HepG2 (cell line): ENCODE results near the gene LRRC8D. TPM values are rescaled to one million over a fixed set of nuclear protein-coding genes. Genes with fewer than 3 reads are reported as not detected.

Experiments used
- ATAC-seq: fragments of 200-7000 bp; cut with Tn5 transposase; 3 replicates; pipeline ENCODE4 v1.9.1; 2020; ENCODE audit warnings: mild to moderate bottlenecking, moderate library complexity
- BruUV-seq: library from RNA; stranded (reverse); fragments of 400-500 nt; replicated peaks from 2 replicates; lab custom pipeline; 2021; lab: Mats Ljungman, UMichigan
- CTCF ChIA-PET: fragments of 300-600 bp; formaldehyde crosslinking; extraction: SDS; loops from one replicate; lab custom pipeline; 2021; ENCODE audit warnings: low total read pairs, inconsistent platforms, low intra/inter-chr PET ratio; lab: Yijun Ruan, JAX
- POLR2A ChIA-PET: fragments of 350-600 bp; sonication (Branson Sonifier 250); formaldehyde crosslinking; loops from one replicate; lab custom pipeline; 2020; ENCODE audit warnings: antibody characterized with exemption, inconsistent platforms; lab: Yijun Ruan, JAX
- DNase-seq: peaks from one replicate; pipeline ENCODE4 v3.0.0-alpha.2; 2015; ENCODE audit warnings: low spot score
- FAIRE-seq: peaks from 3 replicates; lab custom pipeline; 2011; peaks lifted over from hg19 to GRCh38; lab: Jason Lieb, UNC
- H2AFZ ChIP-seq: one replicate; pipeline ENCODE4 v1.6.1; 2011; ENCODE audit warnings: low read length, inconsistent platforms
- H3K27ac ChIP-seq: fragments of 300-600 bp; 3 replicates; pipeline ENCODE4 v1.8.0; 2011; ENCODE audit warnings: mixed run types, mild to moderate bottlenecking, mixed read lengths, low read length, inconsistent platforms; ENCODE audit not compliant: insufficient read depth; ENCODE audit errors: extremely low read length
- H3K27me3 ChIP-seq, 2 experiments: fragments of 200-600 bp in 1 of 2; 2 replicates in 1 of 2; 3 replicates in 1 of 2; pipeline versions ENCODE4 v1.6.0 to v1.8.0; 2011; ENCODE audit warnings: low read length in 2 of 2, mild to moderate bottlenecking in 2 of 2, moderate library complexity in 2 of 2, inconsistent platforms in 1 of 2; ENCODE audit not compliant: insufficient read depth in 2 of 2, control insufficient read depth in 1 of 2
- H3K36me3 ChIP-seq, 2 experiments: fragments of 200-600 bp in 1 of 2; replicated peaks in 1 of 2; 2 replicates in 1 of 2; 3 replicates in 1 of 2; pipeline versions ENCODE4 v1.5.1 to v1.8.0; 2011; ENCODE audit warnings: low read length in 2 of 2, inconsistent platforms in 1 of 2; ENCODE audit not compliant: insufficient read depth in 2 of 2, control insufficient read depth in 1 of 2
- H3K4me1 ChIP-seq: 2 replicates; pipeline ENCODE4 v1.5.1; 2012; ENCODE audit warnings: low read length, inconsistent platforms; ENCODE audit not compliant: insufficient read depth
- H3K4me2 ChIP-seq: 2 replicates; pipeline ENCODE4 v1.6.0; 2011; ENCODE audit warnings: low read depth, low read length, inconsistent platforms
- H3K4me3 ChIP-seq, 3 experiments: fragments of 200-600 bp in 1 of 3; sonication (generic), shearing (Covaris generic) in 1 of 3; replicated peaks in 1 of 3; 2 replicates each; pipeline ENCODE4 v1.5.1; 2011 to 2016; ENCODE audit warnings: low read length in 3 of 3, inconsistent platforms in 2 of 3, low read depth in 2 of 3, mild to moderate bottlenecking in 2 of 3, control low read depth in 1 of 3, mixed read lengths in 1 of 3; ENCODE audit not compliant: insufficient read depth in 1 of 3
- H3K79me2 ChIP-seq: one replicate; pipeline ENCODE4 v1.6.1; 2011; ENCODE audit warnings: low read length, inconsistent platforms; ENCODE audit not compliant: insufficient read depth
- H3K9ac ChIP-seq: 2 replicates; pipeline ENCODE4 v1.6.0; 2011; ENCODE audit warnings: mild to moderate bottlenecking, low read depth, low read length, inconsistent platforms; ENCODE audit not compliant: insufficient read depth
- H3K9me3 ChIP-seq: 2 replicates; pipeline ENCODE4 v1.5.1; 2012; ENCODE audit warnings: mild to moderate bottlenecking, low read length
- H4K20me1 ChIP-seq: 2 replicates; pipeline ENCODE4 v1.6.0; 2011; ENCODE audit warnings: inconsistent platforms, mild to moderate bottlenecking, low read length, moderate library complexity; ENCODE audit not compliant: insufficient read depth
- ARID3A ChIP-seq: IDR thresholded peaks from 2 replicates; pipeline ENCODE4 v1.6.1; 2012; ENCODE audit warnings: low read depth, low read length, improper control_type of control experiment
- DPF2 ChIP-seq: sonication (generic); formaldehyde crosslinking; IDR thresholded peaks from 2 replicates; pipeline ENCODE4 v1.4.0; 2020; ENCODE audit warnings: mild to moderate bottlenecking, low read depth, missing genetic modification reagents, borderline replicate concordance
- MEF2D ChIP-seq: sonication (generic); formaldehyde crosslinking; IDR thresholded peaks from 2 replicates; pipeline ENCODE4 v1.5.1; 2020; ENCODE audit warnings: mild to moderate bottlenecking, missing genetic modification reagents
- MIER2 ChIP-seq: IDR thresholded peaks from 2 replicates; pipeline ENCODE4 v1.6.1; 2016; ENCODE audit warnings: missing biosample characterization, missing genetic modification reagents
- MTERF4 ChIP-seq: sonication (generic); formaldehyde crosslinking; IDR thresholded peaks from 2 replicates; pipeline ENCODE4 v1.8.0; 2023; ENCODE audit warnings: mild to moderate bottlenecking, missing genetic modification reagents
- TARDBP ChIP-seq: sonication (generic); formaldehyde crosslinking; IDR thresholded peaks from 2 replicates; pipeline ENCODE4 v1.8.0; 2022; ENCODE audit warnings: mild to moderate bottlenecking, missing genetic modification reagents
- TMF1 ChIP-seq: sonication (generic); formaldehyde crosslinking; IDR thresholded peaks from 2 replicates; pipeline ENCODE4 v1.8.1; 2022; ENCODE audit warnings: low read depth, missing genetic modification reagents
- TP53 ChIP-seq: sonication (generic); formaldehyde crosslinking; conservative IDR thresholded peaks from 2 replicates; pipeline ENCODE4 v1.4.0; 2020; ENCODE audit warnings: missing genetic modification reagents
- ZNF263 ChIP-seq: sonication (generic); formaldehyde crosslinking; IDR thresholded peaks from 2 replicates; pipeline ENCODE4 v1.4.0; 2020; ENCODE audit warnings: missing genetic modification reagents
- WGBS: methylation state at CpG from one replicate; pipeline ENCODE4 v1.1.6; 2017; ENCODE audit warnings: low lambda C conversion rate; 5-methylcytosine and 5-hydroxymethylcytosine counted together
- in situ Hi-C: cut with HindIII; loops from 2 replicates; pipeline ENCODE4 v1.10.0; 2017; ENCODE audit warnings: low pct_unique_long_range_greater_than_20kb; ENCODE audit not compliant: extremely low pct_ligation_motif_present
- intact Hi-C: fragments of 100-400 bp; cut with micrococcal nuclease; formaldehyde crosslinking; loops from one replicate; pipeline ENCODE4 v1.10.0; 2022; ENCODE audit not compliant: unreplicated experiment
- polyA plus RNA-seq, 8 experiments: library from polyadenylated mRNA; depleted of rRNA in 3 of 8; stranded (reverse) in 7 of 8; unstranded in 1 of 8; fragments of >200 nt; fragmentation: Illumina TruSeq in 4 of 8; extraction: Trizol in 4 of 8; gene quantifications; 2 replicates each; pipeline versions ENCODE4 v1.2.1 to v1.2.3, GENCODE V29; 2011 to 2016; ENCODE audit warnings: low read depth in 4 of 8, missing spikeins in 1 of 8, mixed read lengths in 1 of 8; ENCODE audit not compliant: insufficient read depth in 1 of 8
- total RNA-seq, 5 experiments: library from RNA; depleted of rRNA; stranded (reverse); fragments of >200 nt; fragmentation: Illumina TruSeq; extraction: Trizol; gene quantifications; 2 replicates each; pipeline ENCODE4 v1.2.3, GENCODE V29; 2016; ENCODE audit warnings: low read depth in 1 of 5
- TF ChIP-seq, protein P1 (sequence below): sonication (generic); formaldehyde crosslinking; conservative IDR thresholded peaks from 2 replicates; pipeline ENCODE4 v1.4.0; 2020; ENCODE audit warnings: missing genetic modification reagents

Gene LRRC8D
- total and polyA plus RNA-seq, 2 of the 13 experiments (the other 11 are each of a cell fraction or from before 2014, with no cell fraction given), result 29.9 to 45.5 TPM

DNA sequence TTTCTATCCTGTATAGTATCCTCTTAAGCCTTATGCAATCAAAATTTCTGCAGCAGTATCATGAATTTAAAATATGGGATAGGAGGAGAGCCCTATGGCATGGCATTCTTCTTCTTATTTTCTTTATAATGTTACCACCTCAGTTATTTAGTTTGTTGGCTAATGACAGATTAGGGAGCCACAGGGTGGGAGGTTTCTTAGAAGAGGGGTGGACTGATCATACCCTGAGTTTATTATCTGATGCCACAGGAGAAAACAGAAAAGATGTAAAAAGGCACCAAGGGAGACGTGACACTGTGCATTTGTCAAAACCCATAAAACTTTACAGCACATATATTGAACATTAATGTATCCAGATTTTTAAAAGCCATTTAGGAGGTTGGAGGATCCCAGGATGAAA, 66.9 kb downstream of the LRRC8D start:
- Histone ChIP-seq H3K4me3 (no peak overlapping the region), H3K79me2 (peaks cover 33% of the 10 kb centered on the region), H3K9me3 (no peaks in the 10 kb centered on the region), H3K9ac (no peak overlapping the region), H3K36me3 (peaks cover 3 to 33% of the 10 kb centered on the region in 2 experiments), H2AFZ (no peak overlapping the region), H3K27ac (no peak overlapping the region), H3K27me3 (no peaks in the 10 kb centered on the region), H3K4me1 (peaks cover 20% of the 10 kb centered on the region), H3K4me2 (no peak overlapping the region), H4K20me1 (0 out of 2 replicates have a peak, but pooled peaks cover 6% of the 10 kb centered on the region)
- ChIA-PET POLR2A (no interaction called here), CTCF (no interaction called here)
- DNase-seq (no peak), FAIRE-seq (no peak)
- BruUV-seq, result no TSS peak
- intact Hi-C loops, result no loop called here
- 96% methylated on average over 1 of the region's 1 CpG for WGBS
- no peak for TF ChIP-seq MTERF4
- TF ChIP-seq ZNF263 (CRISPR knock-in tag), result no peak
- no peak for TF ChIP-seq MIER2 (CRISPR knock-in tag)
- no peak for TF ChIP-seq DPF2 (CRISPR knock-in tag)
- TF ChIP-seq ARID3A, result no peak
- TF ChIP-seq, protein P1, sequence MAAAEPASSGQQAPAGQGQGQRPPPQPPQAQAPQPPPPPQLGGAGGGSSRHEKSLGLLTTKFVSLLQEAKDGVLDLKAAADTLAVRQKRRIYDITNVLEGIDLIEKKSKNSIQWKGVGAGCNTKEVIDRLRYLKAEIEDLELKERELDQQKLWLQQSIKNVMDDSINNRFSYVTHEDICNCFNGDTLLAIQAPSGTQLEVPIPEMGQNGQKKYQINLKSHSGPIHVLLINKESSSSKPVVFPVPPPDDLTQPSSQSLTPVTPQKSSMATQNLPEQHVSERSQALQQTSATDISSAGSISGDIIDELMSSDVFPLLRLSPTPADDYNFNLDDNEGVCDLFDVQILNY, result no peak
- TF ChIP-seq MEF2D (CRISPR knock-in tag), result no peak
- TF ChIP-seq TARDBP (CRISPR knock-in tag), result no peak
- no peak for TF ChIP-seq TP53
- no peak for TF ChIP-seq TMF1 (CRISPR knock-in tag)
- TF ChIP-seq, all 625 proteins: peak for 0
- ATAC-seq, result no peak
- in situ Hi-C loops, result no loop called here
